HG03354 (cell line): ENCODE results near the gene TBX3.
"Not testable (repeated sequence)": the region's sequence is repeated elsewhere in the genome, so short reads cannot be mapped to it uniquely, and the experiment has no call there.

Experiments used
- ATAC-seq: cut with Tn5 transposase; IDR thresholded peaks from one replicate; pipeline ENCODE4 v1.9.1; 2021; ENCODE audit warnings: mild to moderate bottlenecking; ENCODE audit not compliant: unreplicated experiment, poor library complexity, severe bottlenecking

The TBX3 gene

GRCh38 chr12:114684098-114684869 is at the start of gene TBX3:
TSS of gene TBX3 (minus strand) at chr12:114684175. CDS start at chr12:114683200, 975 bp downstream.
- no peak for ATAC-seq

GRCh38 chr12:114732426-114733030 is 48.6 kb upstream of the TBX3 start:
- no peak for ATAC-seq

- ATAC-seq = no peak
Observed at GRCh38 chr12:114729731-114730130, 45.8 kb upstream of the TBX3 start.

- no peak for ATAC-seq
Observed at GRCh38 chr12:114726092-114726710, 42.2 kb upstream of the TBX3 start.

- ATAC-seq = not testable (repeated sequence)
Observed at GRCh38 chr12:114722176-114722575, 38.2 kb upstream of the TBX3 start.

GRCh38 chr12:114721266-114721665 is 37.3 kb upstream of the TBX3 start:
- no peak for ATAC-seq

GRCh38 chr12:114713466-114714215 is 29.7 kb upstream of the TBX3 start:
- no peak for ATAC-seq

- ATAC-seq = no peak
Observed at GRCh38 chr12:114711689-114712152, 27.7 kb upstream of the TBX3 start.

- no peak for ATAC-seq
Observed at GRCh38 chr12:114710151-114710550, 26.2 kb upstream of the TBX3 start.

- no peak for ATAC-seq
Observed at GRCh38 chr12:114709112-114709511, 25.1 kb upstream of the TBX3 start.

- ATAC-seq = not testable (repeated sequence)
Observed at GRCh38 chr12:114708598-114708997, 24.6 kb upstream of the TBX3 start.

- no peak for ATAC-seq
Observed at GRCh38 chr12:114704096-114704495, 20.1 kb upstream of the TBX3 start.

- ATAC-seq = no peak
Observed at GRCh38 chr12:114703060-114703493, 19.1 kb upstream of the TBX3 start.

GRCh38 chr12:114702462-114702861 is 18.5 kb upstream of the TBX3 start:
- no peak for ATAC-seq

- ATAC-seq = no peak
Observed at GRCh38 chr12:114701553-114701952, 17.6 kb upstream of the TBX3 start.

- no peak for ATAC-seq
Observed at GRCh38 chr12:114701104-114701414, 17.1 kb upstream of the TBX3 start.

GRCh38 chr12:114700392-114701103 is 16.6 kb upstream of the TBX3 start:
- ATAC-seq = no peak

GRCh38 chr12:114698566-114699163 is 14.7 kb upstream of the TBX3 start:
- ATAC-seq = no peak
